22Rv1 (cell line): Measurements from ENCODE around the gene PCNX1.
"Not testable (repeated sequence)": the region's sequence is repeated elsewhere in the genome, so short reads cannot be mapped to it uniquely, and the experiment has no call there.

Experiments used
- H3K27ac ChIP-seq: fragments of 450-650 bp; 2 replicates; pipeline ENCODE4 v1.5.1; 2017
- CTCF ChIP-seq: fragments of 450-650 bp; IDR thresholded peaks from 2 replicates; pipeline ENCODE4 v1.5.1; 2017; ENCODE audit warnings: mild to moderate bottlenecking
- ZFX ChIP-seq: fragments of 450-650 bp; IDR thresholded peaks from 2 replicates; pipeline ENCODE4 v1.6.1; 2017; ENCODE audit warnings: antibody characterized with exemption, borderline replicate concordance

The PCNX1 gene

GRCh38 chr14:71062581-71063303 lies 155.5 kb downstream of the PCNX1 start:
- H3K27ac ChIP-seq = no peak overlapping the region
- TF ChIP-seq CTCF (no peak), ZFX (no peak)

GRCh38 chr14:71063351-71063750 lies 156.1 kb downstream of the PCNX1 start:
- TF ChIP-seq ZFX (no peak), CTCF (no peak)
- H3K27ac ChIP-seq = no peak overlapping the region

- H3K27ac ChIP-seq = not testable (repeated sequence)
Observed at GRCh38 chr14:71064747-71065146, 157.5 kb downstream of the PCNX1 start.

- TF ChIP-seq CTCF (no peak), ZFX (no peak)
Observed at GRCh38 chr14:71070169-71070568, 162.9 kb downstream of the PCNX1 start.

GRCh38 chr14:71071042-71071441 lies 163.8 kb downstream of the PCNX1 start:
- TF ChIP-seq CTCF (no peak), ZFX (no peak)
- no peak overlapping the region for H3K27ac ChIP-seq

More at GRCh38 chr14:71070169-71070568, 162.9 kb downstream of the PCNX1 start:
- H3K27ac ChIP-seq = no peak overlapping the region

- TF ChIP-seq CTCF (no peak), ZFX (no peak)
- H3K27ac ChIP-seq = no peak overlapping the region
Observed at GRCh38 chr14:71076462-71077092, 169.3 kb downstream of the PCNX1 start.

GRCh38 chr14:71078500-71078899 lies 171.2 kb downstream of the PCNX1 start:
- TF ChIP-seq ZFX (no peak), CTCF (no peak)
- H3K27ac ChIP-seq = no peak overlapping the region
